GM12878 (cell line): ENCODE results near the gene TNFRSF1B.

Experiments
- BRCA1 ChIP-seq: IDR thresholded peaks from 2 replicates; pipeline ENCODE4 v1.6.1; 2011; ENCODE audit warnings: low read depth, low read length, improper control_type of control experiment
- CEBPB ChIP-seq, 2 experiments: fragments of 150-350 bp in 1 of 2; IDR thresholded peaks; 2 replicates each; pipeline ENCODE4 v1.6.1; 2012 to 2014; ENCODE audit warnings: low read depth in 2 of 2, low read length in 2 of 2, borderline replicate concordance in 1 of 2, inconsistent platforms in 1 of 2
- FOXK2 ChIP-seq: fragments of 450-650 bp; IDR thresholded peaks from 2 replicates; pipeline ENCODE4 v1.6.1; 2017; ENCODE audit warnings: mild to moderate bottlenecking, moderate library complexity
- FOXM1 ChIP-seq: IDR thresholded peaks from 2 replicates; pipeline ENCODE4 v1.6.1; 2012; ENCODE audit warnings: low read depth, mild to moderate bottlenecking, inconsistent platforms, low read length, moderate library complexity
- HDAC6 ChIP-seq: fragments of 200-600 bp; sonication (generic); IDR thresholded peaks from one replicate; pipeline ENCODE4 v1.8.0; 2017; ENCODE audit warnings: antibody characterized with exemption; ENCODE audit not compliant: unreplicated experiment
- RAD51 ChIP-seq: fragments of 450-650 bp; IDR thresholded peaks from 2 replicates; pipeline ENCODE4 v1.6.1; 2016; ENCODE audit warnings: moderate library complexity, mild to moderate bottlenecking, inconsistent platforms
- TAF1 ChIP-seq: IDR thresholded peaks from 2 replicates; pipeline ENCODE4 v1.6.1; 2011; ENCODE audit warnings: mild to moderate bottlenecking, low read depth, low read length, borderline replicate concordance
- TBL1XR1 ChIP-seq: IDR thresholded peaks from 2 replicates; pipeline ENCODE4 v1.6.1; 2012; ENCODE audit warnings: low read depth, low read length, improper control_type of control experiment
- TF ChIP-seq, protein P1 (sequence below), 3 experiments: IDR thresholded peaks in 2 of 3; conservative IDR thresholded peaks in 1 of 3; 2 replicates each; pipeline ENCODE4 v1.5.1; 2011; ENCODE audit warnings: low read depth in 3 of 3, low read length in 3 of 3, mild to moderate bottlenecking in 3 of 3, control low read depth in 2 of 3, moderate library complexity in 2 of 3, inconsistent platforms in 1 of 3, mixed read lengths in 1 of 3; ENCODE audit not compliant: control insufficient read depth in 2 of 3, insufficient read depth in 1 of 3; ENCODE audit errors: extremely low read depth in 1 of 3
- TF ChIP-seq, protein P2 (sequence below): IDR thresholded peaks from 2 replicates; pipeline ENCODE4 v1.6.1; 2012; ENCODE audit warnings: improper control_type of control experiment, low read depth, low read length; ENCODE audit not compliant: insufficient replicate concordance
- TF ChIP-seq, protein P3 (sequence below): IDR thresholded peaks from 2 replicates; pipeline ENCODE4 v1.6.1; 2012; ENCODE audit warnings: mild to moderate bottlenecking, low read depth, low read length

DNA sequence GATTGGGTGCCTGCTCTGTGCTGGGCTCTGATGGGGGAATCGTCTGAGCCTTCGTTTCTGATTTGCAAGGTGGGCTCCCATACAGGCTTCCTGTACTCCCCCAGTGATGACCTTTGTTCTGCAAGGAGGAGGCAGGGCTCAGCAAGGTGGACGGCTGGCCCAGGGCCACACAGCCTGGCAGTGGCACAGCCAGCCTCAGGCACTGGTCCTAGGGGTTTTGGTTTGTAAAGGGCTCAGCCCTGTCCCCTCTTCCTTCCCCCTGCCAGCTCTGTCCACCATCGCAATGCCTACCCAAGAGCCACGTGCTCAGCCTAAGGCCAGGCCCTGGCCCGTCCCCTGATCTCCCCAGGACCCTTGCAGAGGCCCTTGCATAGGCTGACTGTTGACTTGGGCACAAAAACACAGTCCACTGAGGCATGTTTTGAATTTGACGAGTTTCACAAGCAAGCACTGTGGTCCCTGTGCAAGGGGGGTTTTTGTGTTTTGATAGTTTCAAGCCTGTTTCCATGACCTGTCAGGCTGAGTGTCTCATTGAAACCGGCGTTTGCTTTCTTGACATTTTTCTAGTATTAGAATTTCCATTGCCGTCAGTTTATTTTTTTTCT is 39.5 kb upstream of the TNFRSF1B start:
- no peak for TF ChIP-seq BRCA1
- TF ChIP-seq TAF1: no peak
- TF ChIP-seq, protein P1, sequence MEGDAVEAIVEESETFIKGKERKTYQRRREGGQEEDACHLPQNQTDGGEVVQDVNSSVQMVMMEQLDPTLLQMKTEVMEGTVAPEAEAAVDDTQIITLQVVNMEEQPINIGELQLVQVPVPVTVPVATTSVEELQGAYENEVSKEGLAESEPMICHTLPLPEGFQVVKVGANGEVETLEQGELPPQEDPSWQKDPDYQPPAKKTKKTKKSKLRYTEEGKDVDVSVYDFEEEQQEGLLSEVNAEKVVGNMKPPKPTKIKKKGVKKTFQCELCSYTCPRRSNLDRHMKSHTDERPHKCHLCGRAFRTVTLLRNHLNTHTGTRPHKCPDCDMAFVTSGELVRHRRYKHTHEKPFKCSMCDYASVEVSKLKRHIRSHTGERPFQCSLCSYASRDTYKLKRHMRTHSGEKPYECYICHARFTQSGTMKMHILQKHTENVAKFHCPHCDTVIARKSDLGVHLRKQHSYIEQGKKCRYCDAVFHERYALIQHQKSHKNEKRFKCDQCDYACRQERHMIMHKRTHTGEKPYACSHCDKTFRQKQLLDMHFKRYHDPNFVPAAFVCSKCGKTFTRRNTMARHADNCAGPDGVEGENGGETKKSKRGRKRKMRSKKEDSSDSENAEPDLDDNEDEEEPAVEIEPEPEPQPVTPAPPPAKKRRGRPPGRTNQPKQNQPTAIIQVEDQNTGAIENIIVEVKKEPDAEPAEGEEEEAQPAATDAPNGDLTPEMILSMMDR (IDR thresholded peaks at IDR 0.05 in 2 of 3, conservative IDR thresholded peaks at IDR 0.05 in 1 of 3; ENCODE audit: control insufficient read depth in 2 of 3, extremely low read depth in 1 of 3, insufficient read depth in 1 of 3, low read depth in 3 of 3, low read length in 3 of 3): no peak
- TF ChIP-seq FOXM1: no peak
- no peak for TF ChIP-seq TBL1XR1
- TF ChIP-seq RAD51: no peak
- TF ChIP-seq CEBPB (IDR thresholded peaks at IDR 0.05; ENCODE audit: borderline replicate concordance in 1 of 2, low read depth in 2 of 2, low read length in 2 of 2): no peak
- TF ChIP-seq, protein P2, sequence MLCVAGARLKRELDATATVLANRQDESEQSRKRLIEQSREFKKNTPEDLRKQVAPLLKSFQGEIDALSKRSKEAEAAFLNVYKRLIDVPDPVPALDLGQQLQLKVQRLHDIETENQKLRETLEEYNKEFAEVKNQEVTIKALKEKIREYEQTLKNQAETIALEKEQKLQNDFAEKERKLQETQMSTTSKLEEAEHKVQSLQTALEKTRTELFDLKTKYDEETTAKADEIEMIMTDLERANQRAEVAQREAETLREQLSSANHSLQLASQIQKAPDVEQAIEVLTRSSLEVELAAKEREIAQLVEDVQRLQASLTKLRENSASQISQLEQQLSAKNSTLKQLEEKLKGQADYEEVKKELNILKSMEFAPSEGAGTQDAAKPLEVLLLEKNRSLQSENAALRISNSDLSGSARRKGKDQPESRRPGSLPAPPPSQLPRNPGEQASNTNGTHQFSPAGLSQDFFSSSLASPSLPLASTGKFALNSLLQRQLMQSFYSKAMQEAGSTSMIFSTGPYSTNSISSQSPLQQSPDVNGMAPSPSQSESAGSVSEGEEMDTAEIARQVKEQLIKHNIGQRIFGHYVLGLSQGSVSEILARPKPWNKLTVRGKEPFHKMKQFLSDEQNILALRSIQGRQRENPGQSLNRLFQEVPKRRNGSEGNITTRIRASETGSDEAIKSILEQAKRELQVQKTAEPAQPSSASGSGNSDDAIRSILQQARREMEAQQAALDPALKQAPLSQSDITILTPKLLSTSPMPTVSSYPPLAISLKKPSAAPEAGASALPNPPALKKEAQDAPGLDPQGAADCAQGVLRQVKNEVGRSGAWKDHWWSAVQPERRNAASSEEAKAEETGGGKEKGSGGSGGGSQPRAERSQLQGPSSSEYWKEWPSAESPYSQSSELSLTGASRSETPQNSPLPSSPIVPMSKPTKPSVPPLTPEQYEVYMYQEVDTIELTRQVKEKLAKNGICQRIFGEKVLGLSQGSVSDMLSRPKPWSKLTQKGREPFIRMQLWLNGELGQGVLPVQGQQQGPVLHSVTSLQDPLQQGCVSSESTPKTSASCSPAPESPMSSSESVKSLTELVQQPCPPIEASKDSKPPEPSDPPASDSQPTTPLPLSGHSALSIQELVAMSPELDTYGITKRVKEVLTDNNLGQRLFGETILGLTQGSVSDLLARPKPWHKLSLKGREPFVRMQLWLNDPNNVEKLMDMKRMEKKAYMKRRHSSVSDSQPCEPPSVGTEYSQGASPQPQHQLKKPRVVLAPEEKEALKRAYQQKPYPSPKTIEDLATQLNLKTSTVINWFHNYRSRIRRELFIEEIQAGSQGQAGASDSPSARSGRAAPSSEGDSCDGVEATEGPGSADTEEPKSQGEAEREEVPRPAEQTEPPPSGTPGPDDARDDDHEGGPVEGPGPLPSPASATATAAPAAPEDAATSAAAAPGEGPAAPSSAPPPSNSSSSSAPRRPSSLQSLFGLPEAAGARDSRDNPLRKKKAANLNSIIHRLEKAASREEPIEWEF: no peak
- no peak for TF ChIP-seq FOXK2
- TF ChIP-seq HDAC6: no peak
- TF ChIP-seq, protein P3, sequence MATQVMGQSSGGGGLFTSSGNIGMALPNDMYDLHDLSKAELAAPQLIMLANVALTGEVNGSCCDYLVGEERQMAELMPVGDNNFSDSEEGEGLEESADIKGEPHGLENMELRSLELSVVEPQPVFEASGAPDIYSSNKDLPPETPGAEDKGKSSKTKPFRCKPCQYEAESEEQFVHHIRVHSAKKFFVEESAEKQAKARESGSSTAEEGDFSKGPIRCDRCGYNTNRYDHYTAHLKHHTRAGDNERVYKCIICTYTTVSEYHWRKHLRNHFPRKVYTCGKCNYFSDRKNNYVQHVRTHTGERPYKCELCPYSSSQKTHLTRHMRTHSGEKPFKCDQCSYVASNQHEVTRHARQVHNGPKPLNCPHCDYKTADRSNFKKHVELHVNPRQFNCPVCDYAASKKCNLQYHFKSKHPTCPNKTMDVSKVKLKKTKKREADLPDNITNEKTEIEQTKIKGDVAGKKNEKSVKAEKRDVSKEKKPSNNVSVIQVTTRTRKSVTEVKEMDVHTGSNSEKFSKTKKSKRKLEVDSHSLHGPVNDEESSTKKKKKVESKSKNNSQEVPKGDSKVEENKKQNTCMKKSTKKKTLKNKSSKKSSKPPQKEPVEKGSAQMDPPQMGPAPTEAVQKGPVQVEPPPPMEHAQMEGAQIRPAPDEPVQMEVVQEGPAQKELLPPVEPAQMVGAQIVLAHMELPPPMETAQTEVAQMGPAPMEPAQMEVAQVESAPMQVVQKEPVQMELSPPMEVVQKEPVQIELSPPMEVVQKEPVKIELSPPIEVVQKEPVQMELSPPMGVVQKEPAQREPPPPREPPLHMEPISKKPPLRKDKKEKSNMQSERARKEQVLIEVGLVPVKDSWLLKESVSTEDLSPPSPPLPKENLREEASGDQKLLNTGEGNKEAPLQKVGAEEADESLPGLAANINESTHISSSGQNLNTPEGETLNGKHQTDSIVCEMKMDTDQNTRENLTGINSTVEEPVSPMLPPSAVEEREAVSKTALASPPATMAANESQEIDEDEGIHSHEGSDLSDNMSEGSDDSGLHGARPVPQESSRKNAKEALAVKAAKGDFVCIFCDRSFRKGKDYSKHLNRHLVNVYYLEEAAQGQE: no peak
